IMR-90 (cell line): ENCODE measurements around the gene ZNF236. TPM values are rescaled to one million over a fixed set of nuclear protein-coding genes. Genes with fewer than 3 reads are reported as not detected.
A peak's percentile ranks its signal among the peaks of the same experiment; 100 is the strongest.

ENCODE experiments used
- ATAC-seq: fragments of 200-7000 bp; cut with Tn5 transposase; 2 replicates; pipeline ENCODE4 v1.9.1; 2020; ENCODE audit warnings: low read depth, mild to moderate bottlenecking, moderate library complexity
- BruUV-seq: library from RNA; stranded (reverse); fragments of 400-500 nt; replicated peaks from 2 replicates; lab custom pipeline; 2021; lab: Mats Ljungman, UMichigan
- CTCF ChIA-PET: fragments of 300-600 bp; formaldehyde crosslinking; extraction: SDS; loops from one replicate; lab custom pipeline; 2021; ENCODE audit warnings: antibody characterized with exemption; lab: Yijun Ruan, JAX
- POLR2A ChIA-PET: fragments of 300-600 bp; sonication (Branson Sonifier 250); formaldehyde crosslinking; loops from one replicate; lab custom pipeline; 2022; ENCODE audit warnings: antibody characterized with exemption; ENCODE audit not compliant: unreplicated experiment; lab: Charles Lee
- DNase-seq: peaks from one replicate; pipeline ENCODE4 v3.0.0; 2013
- H2AFZ ChIP-seq: replicated peaks from 2 replicates; pipeline ENCODE3; 2013; ENCODE audit warnings: low read length, mild to moderate bottlenecking; ENCODE audit not compliant: poor library complexity
- H2AK5ac ChIP-seq: 2 replicates; pipeline ENCODE4 v1.6.1; 2013; ENCODE audit warnings: low read depth, low read length, inconsistent platforms
- H2AK9ac ChIP-seq: replicated peaks from 2 replicates; pipeline ENCODE3; 2013; ENCODE audit warnings: mild to moderate bottlenecking, low read depth, low read length, moderate library complexity; ENCODE audit not compliant: poor library complexity
- H2BK120ac ChIP-seq: 2 replicates; pipeline ENCODE4 v1.6.1; 2013; ENCODE audit warnings: low read depth, low read length, inconsistent platforms
- H2BK15ac ChIP-seq: 3 replicates; pipeline ENCODE4 v1.6.1; 2013; ENCODE audit warnings: low read depth, low read length, inconsistent platforms
- H2BK20ac ChIP-seq: 2 replicates; pipeline ENCODE4 v1.6.1; 2013; ENCODE audit warnings: low read depth, mild to moderate bottlenecking, inconsistent platforms, low read length, moderate library complexity
- H2BK5ac ChIP-seq: 2 replicates; pipeline ENCODE4 v1.6.1; 2013; ENCODE audit warnings: mild to moderate bottlenecking, low read depth, low read length, inconsistent platforms; ENCODE audit not compliant: poor library complexity, severe bottlenecking
- H3K14ac ChIP-seq: replicated peaks from 2 replicates; pipeline ENCODE4 v1.6.1; 2013; ENCODE audit warnings: low read depth, low read length, inconsistent platforms
- H3K18ac ChIP-seq: 2 replicates; pipeline ENCODE4 v1.6.1; 2013; ENCODE audit warnings: low read depth, low read length, control low read depth
- H3K23ac ChIP-seq: 2 replicates; pipeline ENCODE4 v1.6.1; 2013; ENCODE audit warnings: low read depth, low read length, inconsistent platforms
- H3K27ac ChIP-seq: 2 replicates; pipeline ENCODE4 v1.5.1; 2013; ENCODE audit warnings: mild to moderate bottlenecking, control low read depth, low read length; ENCODE audit not compliant: insufficient read depth
- H3K27me3 ChIP-seq: 2 replicates; pipeline ENCODE4 v1.6.1; 2013; ENCODE audit warnings: low read length; ENCODE audit not compliant: control insufficient read depth, insufficient read depth
- H3K36me3 ChIP-seq: 2 replicates; pipeline ENCODE4 v1.6.1; 2013; ENCODE audit warnings: low read length, mixed read lengths; ENCODE audit not compliant: control insufficient read depth, insufficient read depth
- H3K4ac ChIP-seq: 2 replicates; pipeline ENCODE4 v1.6.1; 2013; ENCODE audit warnings: low read depth, low read length, inconsistent platforms
- H3K4me1 ChIP-seq: 2 replicates; pipeline ENCODE4 v1.6.1; 2013; ENCODE audit warnings: low read length, mixed read lengths; ENCODE audit not compliant: control insufficient read depth, insufficient read depth
- H3K4me2 ChIP-seq: 2 replicates; pipeline ENCODE4 v1.6.1; 2013; ENCODE audit warnings: low read depth, mild to moderate bottlenecking, control low read depth, low read length, moderate library complexity
- H3K4me3 ChIP-seq: 2 replicates; pipeline ENCODE4 v1.5.1; 2013; ENCODE audit warnings: low read depth, mild to moderate bottlenecking, control low read depth, low read length, moderate library complexity; ENCODE audit not compliant: insufficient read depth
- H3K56ac ChIP-seq: 2 replicates; pipeline ENCODE4 v1.6.1; 2013; ENCODE audit warnings: low read length, inconsistent platforms; ENCODE audit not compliant: insufficient read depth; ENCODE audit errors: extremely low read depth
- H3K79me1 ChIP-seq, 2 experiments: 2 replicates each; pipeline ENCODE4 v1.6.1; 2013; ENCODE audit warnings: low read length in 2 of 2, inconsistent platforms in 1 of 2, low read depth in 1 of 2
- H3K9ac ChIP-seq: 2 replicates; pipeline ENCODE4 v1.6.1; 2013; ENCODE audit warnings: low read depth, low read length, control low read depth
- H3K9me1 ChIP-seq: 2 replicates; pipeline ENCODE4 v1.6.1; 2013; ENCODE audit warnings: low read length, inconsistent platforms; ENCODE audit not compliant: insufficient read depth
- H3K9me3 ChIP-seq: 2 replicates; pipeline ENCODE4 v1.6.1; 2013; ENCODE audit warnings: low read length; ENCODE audit not compliant: control insufficient read depth, insufficient read depth
- H4K20me1 ChIP-seq: 2 replicates; pipeline ENCODE4 v1.6.1; 2013; ENCODE audit warnings: low read length, inconsistent platforms; ENCODE audit not compliant: insufficient read depth
- H4K5ac ChIP-seq: 2 replicates; pipeline ENCODE4 v1.6.1; 2013; ENCODE audit warnings: mild to moderate bottlenecking, low read depth, low read length, control low read depth
- H4K8ac ChIP-seq, 2 experiments: 2 replicates each; pipeline ENCODE4 v1.6.1; 2013; ENCODE audit warnings: low read depth in 2 of 2, low read length in 2 of 2, control low read depth in 1 of 2, inconsistent platforms in 1 of 2
- H4K91ac ChIP-seq: 2 replicates; pipeline ENCODE4 v1.6.1; 2013; ENCODE audit warnings: low read depth, low read length, inconsistent platforms; ENCODE audit not compliant: insufficient read depth
- BHLHE40 ChIP-seq: fragments of 150-350 bp; IDR thresholded peaks from 2 replicates; pipeline ENCODE4 v1.6.1; 2016; ENCODE audit warnings: mild to moderate bottlenecking, low read depth, low read length
- CEBPB ChIP-seq: IDR thresholded peaks from 2 replicates; pipeline ENCODE4 v1.6.1; 2012; ENCODE audit warnings: low read depth, low read length, improper control_type of control experiment
- CHD1 ChIP-seq: IDR thresholded peaks from 2 replicates; pipeline ENCODE4 v1.6.1; 2012; ENCODE audit warnings: low read depth, low read length, improper control_type of control experiment
- CTCF ChIP-seq: conservative IDR thresholded peaks from 2 replicates; pipeline ENCODE4 v1.5.1; 2012; ENCODE audit warnings: mild to moderate bottlenecking, low read depth, low read length, improper control_type of control experiment
- ELK1 ChIP-seq: fragments of 150-350 bp; IDR thresholded peaks from 2 replicates; pipeline ENCODE4 v1.6.1; 2016; ENCODE audit warnings: low read depth, mild to moderate bottlenecking, low read length, moderate library complexity, borderline replicate concordance
- FOS ChIP-seq: fragments of 150-350 bp; IDR thresholded peaks from 2 replicates; pipeline ENCODE4 v1.6.1; 2016; ENCODE audit warnings: low read depth, low read length
- MAFK ChIP-seq: IDR thresholded peaks from 2 replicates; pipeline ENCODE4 v1.6.1; 2012; ENCODE audit warnings: low read depth, low read length, improper control_type of control experiment
- MXI1 ChIP-seq: IDR thresholded peaks from 2 replicates; pipeline ENCODE4 v1.6.1; 2012; ENCODE audit warnings: low read depth, mild to moderate bottlenecking, low read length, moderate library complexity, borderline replicate concordance
- NFE2L2 ChIP-seq: fragments of 150-350 bp; IDR thresholded peaks from 2 replicates; pipeline ENCODE4 v1.6.1; 2016; ENCODE audit warnings: low read depth, mild to moderate bottlenecking, low read length
- POLR2A ChIP-seq: IDR thresholded peaks from 2 replicates; pipeline ENCODE4 v1.6.1; 2012; ENCODE audit warnings: mild to moderate bottlenecking, low read depth, low read length
- RAD21 ChIP-seq: IDR thresholded peaks from 2 replicates; pipeline ENCODE4 v1.6.1; 2012; ENCODE audit warnings: low read length, improper control_type of control experiment
- RFX5 ChIP-seq: IDR thresholded peaks from 2 replicates; pipeline ENCODE4 v1.8.0; 2012; ENCODE audit warnings: low read depth, mild to moderate bottlenecking, low read length, moderate library complexity
- SMC3 ChIP-seq: fragments of 150-350 bp; IDR thresholded peaks from 2 replicates; pipeline ENCODE4 v1.6.1; 2016; ENCODE audit warnings: low read depth, mild to moderate bottlenecking, antibody characterized with exemption, low read length, moderate library complexity
- USF2 ChIP-seq: fragments of 150-350 bp; IDR thresholded peaks from 2 replicates; pipeline ENCODE4 v1.6.1; 2017; ENCODE audit warnings: mild to moderate bottlenecking, antibody characterized with exemption, low read length, low read depth
- WGBS, 2 experiments: methylation state at CpG; one replicate each; pipeline versions ENCODE4 v1.1.5 to v1.1.7; 2013; ENCODE audit warnings: missing lambda C conversion rate in 2 of 2; ENCODE audit not compliant: insufficient read length in 1 of 2; ENCODE audit errors: extremely low coverage in 2 of 2; 5-methylcytosine and 5-hydroxymethylcytosine counted together
- dilution Hi-C: fragments of 300-500 bp; cut with HindIII; formaldehyde crosslinking; loops from one replicate; pipeline ENCODE4 v1.14.3; 2018; ENCODE audit warnings: low sequenced_read_pairs; ENCODE audit not compliant: unreplicated experiment
- in situ Hi-C: fragments of 300-500 bp; cut with MboI; formaldehyde crosslinking; loops from 3 replicates; pipeline ENCODE4 v1.14.3; 2019; ENCODE audit warnings: low sequenced_read_pairs, inconsistent platforms, mixed read lengths
- intact Hi-C: fragments of 100-400 bp; cut with micrococcal nuclease; formaldehyde crosslinking; loops from 2 replicates; pipeline ENCODE4 v1.10.0; 2022
- polyA plus RNA-seq, 3 experiments: library from polyadenylated mRNA; depleted of rRNA; stranded (reverse); fragments of >200 nt; gene quantifications; 2 replicates each; pipeline ENCODE4 v1.2.3, GENCODE V29; 2012; ENCODE audit warnings: low replicate concordance in 1 of 3
- total RNA-seq: library from RNA; depleted of rRNA; stranded (reverse); fragments of >200 nt; gene quantifications from 2 replicates; pipeline ENCODE4 v1.2.3, GENCODE V29; 2012

Gene ZNF236
- total and polyA plus RNA-seq, 2 of the 4 experiments (the other 2 are of a cell fraction): 3.6 to 9.7 TPM

GRCh38 chr18:76821356-76821874, 942 bp upstream of the ZNF236 start:
- Histone ChIP-seq H2BK5ac (peak overlapping the region; percentile 91), H3K56ac (peak overlapping the region; percentile 96), H2AFZ (peak overlapping the region; percentile 97), H4K5ac (peak overlapping the region; percentile 91), H3K4me1 (peaks cover 6% of the 10 kb centered on the region; the same call in 1 of the 2 replicates), H4K20me1 (0 out of 2 replicates have a peak, but pooled peaks cover 2% of the 10 kb centered on the region), H4K8ac (peak overlapping the region; percentile 90 to 93), H2BK20ac (peak overlapping the region; percentile 49; the same call in 1 of the 2 replicates), H2BK15ac (no peak overlapping the region), H3K23ac (peak overlapping the region; percentile 100), H3K18ac (peak overlapping the region; percentile 87), H3K79me1 (peaks cover 38 to 60% of the 10 kb centered on the region in 2 experiments), H2AK5ac (peak overlapping the region; percentile 97), H3K36me3 (peaks cover 4% of the 10 kb centered on the region), H3K27me3 (no peaks in the 10 kb centered on the region), H2AK9ac (peak overlapping the region; percentile 94), H3K4me3 (peak overlapping the region; percentile 93), H3K14ac (peak overlapping the region; percentile 99), H3K27ac (peak overlapping the region; percentile 98), H3K9me3 (no peaks in the 10 kb centered on the region), H3K4me2 (peak overlapping the region; percentile 97), H3K9ac (peak overlapping the region; percentile 99), H3K9me1 (peaks cover 14% of the 10 kb centered on the region; the same call in 1 of the 2 replicates), H2BK120ac (peak overlapping the region; percentile 59), H4K91ac (peak overlapping the region; percentile 95), H3K4ac (peak overlapping the region; percentile 98)
- ATAC-seq (no peak; the same call in 1 of the 2 replicates), DNase-seq (no peak)
- dilution Hi-C loops (no loop called here), intact Hi-C loops (no loop called here), in situ Hi-C loops (loop anchor here (25.0 kb wide), 1 partner anchor 391 kb away; no protein-coding TSS in a partner anchor)
- POLR2A ChIA-PET: no interaction called here
- WGBS, 2 experiments: no CpG with 5 or more reads among the region's 12 CpGs
- CTCF ChIA-PET: interaction anchor here (3.6 kb wide), 1 partner anchor 19 kb away, joined by 18 read pairs; no protein-coding TSS in a partner anchor
- BruUV-seq: no TSS peak
- no peak for TF ChIP-seq MAFK
- no peak for TF ChIP-seq RFX5
- no peak for TF ChIP-seq POLR2A
- TF ChIP-seq ELK1: no peak
- TF ChIP-seq NFE2L2: no peak
- TF ChIP-seq CTCF: no peak
- TF ChIP-seq MXI1: no peak; the same call in 1 of the 2 replicates
- TF ChIP-seq SMC3: no peak
- no peak for TF ChIP-seq FOS
- no peak for TF ChIP-seq BHLHE40
- TF ChIP-seq RAD21: no peak
- TF ChIP-seq CHD1: no peak
- TF ChIP-seq USF2: no peak
- no peak for TF ChIP-seq CEBPB
